ENCODE measurements around the gene MGST1.

The MGST1 gene

GRCh38 chr12:16331998-16332397 lies 15.4 kb upstream of the MGST1 start:
- peaks cover 18% of the 10 kb centered on the region for H3K9me3 Mint-ChIP-seq (ENCODE audit: low read depth)
- no peak overlapping the region for H3K27ac Mint-ChIP-seq
- H3K27me3 Mint-ChIP-seq, result no peaks in the 10 kb centered on the region
- H3K4me3 Mint-ChIP-seq, result no peak overlapping the region
- H3K36me3 Mint-ChIP-seq, result no peaks in the 10 kb centered on the region
- H3K4me1 Mint-ChIP-seq (ENCODE audit: low read depth), result no peaks in the 10 kb centered on the region

GRCh38 chr12:16335838-16336237 lies 11.6 kb upstream of the MGST1 start:
- Mint-ChIP-seq H3K27me3 (peaks cover 1% of the 10 kb centered on the region), H3K27ac (no peak overlapping the region), H3K4me1 (ENCODE audit: low read depth) (no peaks in the 10 kb centered on the region), H3K4me3 (no peak overlapping the region), H3K36me3 (no peaks in the 10 kb centered on the region), H3K9me3 (ENCODE audit: low read depth) (peaks cover 10% of the 10 kb centered on the region)

- H3K36me3 Mint-ChIP-seq, result no peaks in the 10 kb centered on the region
- H3K27me3 Mint-ChIP-seq, result peaks cover 10% of the 10 kb centered on the region
- no peaks in the 10 kb centered on the region for H3K4me1 Mint-ChIP-seq (ENCODE audit: low read depth)
- peaks cover 4% of the 10 kb centered on the region for H3K9me3 Mint-ChIP-seq (ENCODE audit: low read depth)
- H3K4me3 Mint-ChIP-seq, result no peak overlapping the region
- H3K27ac Mint-ChIP-seq, result no peak overlapping the region
Measured at GRCh38 chr12:16344269-16344668, 3.2 kb upstream of the MGST1 start.

- no peak overlapping the region for H3K27ac Mint-ChIP-seq
- no peaks in the 10 kb centered on the region for H3K4me1 Mint-ChIP-seq (ENCODE audit: low read depth)
- peaks cover 4% of the 10 kb centered on the region for H3K9me3 Mint-ChIP-seq (ENCODE audit: low read depth)
- no peak overlapping the region for H3K4me3 Mint-ChIP-seq
- no peaks in the 10 kb centered on the region for H3K36me3 Mint-ChIP-seq
- H3K27me3 Mint-ChIP-seq, result peaks cover 10% of the 10 kb centered on the region
Measured at GRCh38 chr12:16345105-16345504, 2.3 kb upstream of the MGST1 start.

GRCh38 chr12:16346958-16347357 lies 487 bp upstream of the MGST1 start:
- no peaks in the 10 kb centered on the region for H3K4me1 Mint-ChIP-seq (ENCODE audit: low read depth)
- H3K27ac Mint-ChIP-seq, result no peak overlapping the region
- H3K36me3 Mint-ChIP-seq, result no peaks in the 10 kb centered on the region
- H3K9me3 Mint-ChIP-seq (ENCODE audit: low read depth), result peaks cover 4% of the 10 kb centered on the region
- peaks cover 9% of the 10 kb centered on the region for H3K27me3 Mint-ChIP-seq
- no peak overlapping the region for H3K4me3 Mint-ChIP-seq

GRCh38 chr12:16348435-16349130 lies 1.1 kb downstream of the MGST1 start:
- Mint-ChIP-seq H3K9me3 (ENCODE audit: low read depth) (no peaks in the 10 kb centered on the region), H3K27ac (no peak overlapping the region), H3K4me1 (ENCODE audit: low read depth) (no peaks in the 10 kb centered on the region), H3K4me3 (no peak overlapping the region), H3K27me3 (peaks cover 9% of the 10 kb centered on the region), H3K36me3 (no peaks in the 10 kb centered on the region)

- H3K36me3 Mint-ChIP-seq, result no peaks in the 10 kb centered on the region
- no peak overlapping the region for H3K27ac Mint-ChIP-seq
- peaks cover 9% of the 10 kb centered on the region for H3K27me3 Mint-ChIP-seq
- H3K9me3 Mint-ChIP-seq (ENCODE audit: low read depth), result no peaks in the 10 kb centered on the region
- no peak overlapping the region for H3K4me3 Mint-ChIP-seq
- no peaks in the 10 kb centered on the region for H3K4me1 Mint-ChIP-seq (ENCODE audit: low read depth)
Measured at GRCh38 chr12:16349131-16349460, 1.7 kb downstream of the MGST1 start.

GRCh38 chr12:16350682-16351081 lies 3.2 kb downstream of the MGST1 start:
- Mint-ChIP-seq H3K4me1 (ENCODE audit: low read depth) (no peaks in the 10 kb centered on the region), H3K27ac (no peak overlapping the region), H3K4me3 (no peak overlapping the region), H3K9me3 (ENCODE audit: low read depth) (no peaks in the 10 kb centered on the region), H3K27me3 (peaks cover 9% of the 10 kb centered on the region), H3K36me3 (no peaks in the 10 kb centered on the region)

GRCh38 chr12:16352481-16352880 lies 5.0 kb downstream of the MGST1 start:
- Mint-ChIP-seq H3K4me3 (no peak overlapping the region), H3K4me1 (ENCODE audit: low read depth) (no peaks in the 10 kb centered on the region), H3K9me3 (ENCODE audit: low read depth) (no peaks in the 10 kb centered on the region), H3K27ac (no peak overlapping the region), H3K27me3 (peaks cover 3% of the 10 kb centered on the region), H3K36me3 (no peaks in the 10 kb centered on the region)

- no peak overlapping the region for H3K4me3 Mint-ChIP-seq
- H3K36me3 Mint-ChIP-seq, result no peaks in the 10 kb centered on the region
Measured at GRCh38 chr12:16358878-16359277, 11.4 kb downstream of the MGST1 start.

GRCh38 chr12:16359512-16360491 lies 12.4 kb downstream of the MGST1 start:
- H3K4me3 Mint-ChIP-seq, result no peak overlapping the region
- no peak overlapping the region for H3K27ac Mint-ChIP-seq
- H3K36me3 Mint-ChIP-seq, result no peaks in the 10 kb centered on the region
- H3K27me3 Mint-ChIP-seq, result no peaks in the 10 kb centered on the region
- H3K4me1 Mint-ChIP-seq (ENCODE audit: low read depth), result no peaks in the 10 kb centered on the region
- H3K9me3 Mint-ChIP-seq (ENCODE audit: low read depth), result peaks cover 5% of the 10 kb centered on the region

More at GRCh38 chr12:16358878-16359277, 11.4 kb downstream of the MGST1 start:
- H3K27ac Mint-ChIP-seq, result no peak overlapping the region
- no peaks in the 10 kb centered on the region for H3K4me1 Mint-ChIP-seq (ENCODE audit: low read depth)
- peaks cover 5% of the 10 kb centered on the region for H3K9me3 Mint-ChIP-seq (ENCODE audit: low read depth)
- no peaks in the 10 kb centered on the region for H3K27me3 Mint-ChIP-seq

- Mint-ChIP-seq H3K27ac (no peak overlapping the region), H3K36me3 (no peaks in the 10 kb centered on the region), H3K9me3 (ENCODE audit: low read depth) (peaks cover 10% of the 10 kb centered on the region), H3K27me3 (no peaks in the 10 kb centered on the region), H3K4me3 (no peak overlapping the region), H3K4me1 (ENCODE audit: low read depth) (no peaks in the 10 kb centered on the region)
Measured at GRCh38 chr12:16361142-16361783, 13.8 kb downstream of the MGST1 start.

- no peak overlapping the region for H3K27ac Mint-ChIP-seq
- H3K36me3 Mint-ChIP-seq, result no peaks in the 10 kb centered on the region
- H3K27me3 Mint-ChIP-seq, result no peaks in the 10 kb centered on the region
- H3K4me3 Mint-ChIP-seq, result no peak overlapping the region
- H3K9me3 Mint-ChIP-seq (ENCODE audit: low read depth), result peaks cover 10% of the 10 kb centered on the region
- no peaks in the 10 kb centered on the region for H3K4me1 Mint-ChIP-seq (ENCODE audit: low read depth)
Measured at GRCh38 chr12:16362550-16362949, 15.1 kb downstream of the MGST1 start.

GRCh38 chr12:16369156-16369555 lies 21.7 kb downstream of the MGST1 start:
- Mint-ChIP-seq H3K4me1 (ENCODE audit: low read depth) (no peaks in the 10 kb centered on the region), H3K27me3 (no peaks in the 10 kb centered on the region), H3K4me3 (no peak overlapping the region), H3K9me3 (ENCODE audit: low read depth) (peaks cover 5% of the 10 kb centered on the region), H3K36me3 (no peaks in the 10 kb centered on the region), H3K27ac (no peak overlapping the region)

- no peaks in the 10 kb centered on the region for H3K4me1 Mint-ChIP-seq (ENCODE audit: low read depth)
Measured at GRCh38 chr12:16370096-16370495, 22.7 kb downstream of the MGST1 start.

More at GRCh38 chr12:16370096-16370495, 22.7 kb downstream of the MGST1 start:
- H3K4me3 Mint-ChIP-seq, result no peak overlapping the region
- no peaks in the 10 kb centered on the region for H3K27me3 Mint-ChIP-seq
- H3K9me3 Mint-ChIP-seq (ENCODE audit: low read depth), result peaks cover 5% of the 10 kb centered on the region
- no peaks in the 10 kb centered on the region for H3K36me3 Mint-ChIP-seq
- H3K27ac Mint-ChIP-seq, result no peak overlapping the region
